GM18511 (cell line): ENCODE measurements around the gene JCAD.
A peak's percentile ranks its signal among the peaks of the same experiment; 100 is the strongest.
"Not testable (repeated sequence)": the region's sequence is repeated elsewhere in the genome, so short reads cannot be mapped to it uniquely, and the experiment has no call there.

Source experiments
- ATAC-seq: cut with Tn5 transposase; IDR thresholded peaks from one replicate; pipeline ENCODE4 v1.9.1; 2021; ENCODE audit warnings: mild to moderate bottlenecking, moderate library complexity; ENCODE audit not compliant: unreplicated experiment

Gene JCAD

DNA sequence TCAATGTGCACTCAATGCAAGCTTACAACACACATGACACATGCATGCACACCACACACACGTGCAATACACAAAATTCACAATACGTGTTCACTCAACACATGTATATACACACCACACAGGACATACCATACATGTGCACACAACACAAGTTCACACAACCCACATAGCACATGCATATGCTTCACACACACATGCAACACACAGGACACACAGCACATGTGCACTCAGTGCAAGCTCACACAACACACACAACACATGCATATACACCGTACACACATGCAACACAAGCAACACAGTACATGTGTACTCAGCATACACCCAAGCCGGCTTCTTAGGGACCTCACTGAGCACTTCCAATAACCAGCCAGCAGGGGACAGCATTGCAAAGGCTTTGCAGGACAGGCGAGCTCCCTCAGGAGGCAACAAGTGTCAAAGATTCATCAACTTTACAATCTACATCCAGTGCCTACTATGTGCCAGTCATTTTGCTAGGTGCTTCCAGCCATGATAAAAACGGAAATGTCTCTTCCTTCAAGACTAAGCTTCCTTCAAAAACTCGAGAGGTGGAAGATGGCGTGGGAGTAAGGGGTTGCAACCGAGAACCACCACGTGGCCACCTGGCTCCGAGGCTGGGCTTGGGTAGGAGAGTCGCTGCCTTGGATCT is 61.1 kb downstream of the JCAD start:
- peak; percentile 81 for ATAC-seq

- ATAC-seq, result no peak
Observed at GRCh38 chr10:29994811-29995210, 64.6 kb downstream of the JCAD start.

DNA sequence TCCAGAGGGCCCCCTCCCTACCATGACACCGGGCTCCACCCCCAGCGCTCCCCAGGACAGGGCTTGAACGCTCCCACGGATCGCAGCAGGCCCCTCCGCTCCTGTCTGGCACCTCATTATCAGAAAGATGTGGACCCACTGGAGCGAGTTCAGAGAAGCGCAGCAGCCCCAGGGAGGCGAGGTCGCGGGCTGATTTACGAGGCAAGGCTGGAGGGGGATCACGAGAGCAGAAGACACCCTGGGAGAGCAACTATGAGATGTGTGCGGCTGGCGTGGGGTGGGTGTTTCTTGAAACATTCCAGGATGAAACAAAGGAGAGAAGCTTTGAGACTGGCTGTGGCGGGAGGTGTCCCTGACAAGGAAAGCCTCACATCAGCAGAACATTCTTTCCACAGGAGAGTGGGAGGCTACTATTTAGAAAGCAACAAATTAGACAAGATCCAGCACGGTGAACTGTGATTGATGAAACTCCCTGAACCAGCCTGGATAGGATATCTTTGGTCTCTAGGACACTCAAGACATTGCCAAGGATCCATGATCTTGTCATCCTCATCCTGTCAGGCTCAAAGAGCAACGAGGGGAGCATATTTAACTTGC is 66.0 kb downstream of the JCAD start:
- ATAC-seq, result no peak

DNA sequence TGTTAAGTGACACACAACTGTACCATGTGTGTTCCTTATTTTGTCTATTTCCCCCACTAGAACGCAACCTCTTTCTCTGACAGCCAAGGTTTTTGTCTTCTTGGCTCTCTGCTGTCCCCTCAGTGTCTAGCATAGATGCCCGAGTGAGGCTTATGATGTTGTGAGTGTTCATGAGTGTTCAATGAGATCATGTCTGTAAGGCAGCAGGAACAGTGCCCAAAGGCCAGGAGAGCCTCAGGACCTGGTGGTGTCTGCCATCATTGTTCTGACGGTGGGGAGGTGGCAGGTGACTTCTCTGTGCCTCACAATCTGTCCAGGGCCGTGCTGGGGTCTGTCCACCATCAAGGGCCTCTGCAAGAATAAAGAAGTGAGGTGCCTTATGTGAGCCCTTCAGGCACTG is 66.5 kb downstream of the JCAD start:
- no peak for ATAC-seq

DNA sequence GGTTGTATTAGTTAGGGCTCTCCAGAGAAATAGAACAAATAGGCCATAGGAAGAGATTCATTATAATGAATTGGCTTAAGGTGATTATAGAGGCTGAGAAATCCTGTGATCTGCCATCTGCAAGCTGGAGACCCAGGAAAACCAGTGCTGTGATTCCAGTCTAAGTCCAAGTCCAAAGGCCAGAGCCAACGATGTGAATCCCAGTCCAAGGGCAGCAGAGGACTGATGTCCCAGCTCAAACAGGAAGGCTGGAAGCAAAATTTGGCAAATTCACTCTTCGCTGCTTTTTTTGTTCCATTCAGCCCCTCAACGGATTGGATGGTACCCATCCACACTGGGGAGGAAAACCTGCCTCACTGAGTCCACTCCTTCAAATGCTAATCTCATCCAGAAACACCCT is 68.0 kb downstream of the JCAD start:
- no peak for ATAC-seq

GRCh38 chr10:29987471-29987870 is 71.9 kb downstream of the JCAD start:
- ATAC-seq, result no peak

DNA sequence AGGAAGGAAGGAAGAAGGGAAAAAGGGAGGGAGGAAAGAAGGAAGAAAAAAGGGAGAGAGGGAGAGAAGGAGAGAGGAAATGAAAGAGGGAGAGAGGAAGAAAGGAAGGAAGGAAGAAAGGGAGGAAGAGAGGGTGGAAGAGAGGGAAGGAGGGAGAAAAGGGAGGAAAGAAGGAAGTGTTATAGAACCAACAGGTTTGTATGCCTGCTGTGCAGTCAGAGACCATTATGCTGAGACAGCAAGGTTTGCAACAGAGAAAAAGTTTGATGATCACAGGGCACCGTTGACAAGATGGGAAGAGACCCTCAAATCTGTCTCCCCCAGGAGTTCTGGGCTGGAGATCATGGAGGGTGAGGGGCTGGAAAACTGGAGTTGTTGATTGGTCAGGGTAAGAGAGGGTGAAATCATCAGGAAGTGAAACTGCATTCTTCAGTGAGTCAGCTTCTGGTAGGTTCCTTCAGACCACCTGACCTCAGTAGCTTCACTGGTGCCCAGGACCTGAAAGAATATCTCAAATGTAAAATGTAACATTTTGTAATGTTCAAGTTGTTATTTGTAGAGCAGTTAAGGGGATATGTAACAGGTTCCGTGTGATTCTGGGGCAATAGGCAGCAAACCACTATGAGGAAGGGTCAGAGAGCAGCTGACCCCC is 76.3 kb downstream of the JCAD start:
- no peak for ATAC-seq

GRCh38 chr10:29981510-29981909 is 77.9 kb downstream of the JCAD start:
- no peak for ATAC-seq

- no peak for ATAC-seq
Observed at GRCh38 chr10:29980084-29980483, 79.3 kb downstream of the JCAD start.

- not testable (repeated sequence) for ATAC-seq
Observed at GRCh38 chr10:29979421-29979779, 80.0 kb downstream of the JCAD start.

DNA sequence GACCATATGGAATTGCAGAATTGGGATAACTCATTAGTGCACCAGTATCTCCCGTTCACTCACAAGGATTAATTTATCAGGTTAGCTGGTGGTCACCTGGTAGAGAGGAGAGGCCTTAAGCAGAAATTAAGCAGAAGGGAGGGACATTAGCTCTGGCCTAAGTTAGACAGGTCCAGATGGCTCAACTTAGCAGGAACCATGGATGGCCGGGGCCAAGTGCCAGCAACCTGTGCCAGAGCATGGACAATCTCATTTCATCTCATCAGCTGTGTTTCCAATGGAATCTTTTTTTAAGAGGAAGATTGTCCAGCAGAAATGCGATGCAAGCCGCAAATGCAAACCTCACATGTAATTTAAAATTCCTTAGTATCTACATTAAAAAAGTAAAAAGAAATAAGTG is 82.2 kb downstream of the JCAD start:
- no peak for ATAC-seq

GRCh38 chr10:29976134-29976533 is 83.3 kb downstream of the JCAD start:
- ATAC-seq, result no peak

GRCh38 chr10:29974773-29975172 is 84.6 kb downstream of the JCAD start:
- no peak for ATAC-seq

- no peak for ATAC-seq
Observed at GRCh38 chr10:29973921-29974320, 85.5 kb downstream of the JCAD start.

DNA sequence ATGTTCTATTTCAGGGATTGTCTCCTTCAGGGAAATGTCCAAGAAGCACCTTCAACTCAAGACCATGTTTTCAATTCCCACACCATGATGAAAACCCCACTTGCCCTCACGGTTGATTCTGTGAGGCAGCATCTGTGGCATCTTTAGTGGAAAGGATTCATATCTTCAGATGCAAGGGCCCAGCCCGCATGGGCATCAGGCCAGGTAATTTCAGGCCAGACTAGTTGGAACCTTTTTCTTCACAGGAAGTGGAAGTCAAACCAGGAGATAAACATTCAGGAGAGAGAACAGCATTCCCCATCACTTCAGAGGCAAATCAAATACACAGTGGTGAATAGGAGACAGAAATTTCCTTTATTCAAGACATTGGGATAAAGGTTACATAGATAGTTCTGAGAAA is 88.8 kb downstream of the JCAD start:
- no peak for ATAC-seq

DNA sequence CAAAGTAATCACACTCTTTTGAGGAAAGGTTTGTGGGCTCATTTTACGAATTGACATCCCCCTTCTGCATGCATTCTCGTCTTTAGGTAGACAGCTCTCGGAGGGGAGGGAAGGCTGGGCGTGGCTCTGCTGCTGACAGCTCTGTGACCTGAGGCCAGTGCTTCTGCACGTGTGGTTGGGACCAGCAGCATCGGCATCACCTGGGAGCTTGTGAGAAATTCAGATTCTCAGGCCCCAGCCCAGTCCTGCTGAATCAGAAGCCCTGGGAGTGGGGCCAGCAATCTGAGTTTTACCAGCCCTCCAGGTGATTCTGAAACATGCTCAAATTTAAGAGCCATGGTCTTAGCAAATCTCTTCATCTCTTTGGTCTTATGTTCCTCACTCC is 89.4 kb downstream of the JCAD start:
- no peak for ATAC-seq

DNA sequence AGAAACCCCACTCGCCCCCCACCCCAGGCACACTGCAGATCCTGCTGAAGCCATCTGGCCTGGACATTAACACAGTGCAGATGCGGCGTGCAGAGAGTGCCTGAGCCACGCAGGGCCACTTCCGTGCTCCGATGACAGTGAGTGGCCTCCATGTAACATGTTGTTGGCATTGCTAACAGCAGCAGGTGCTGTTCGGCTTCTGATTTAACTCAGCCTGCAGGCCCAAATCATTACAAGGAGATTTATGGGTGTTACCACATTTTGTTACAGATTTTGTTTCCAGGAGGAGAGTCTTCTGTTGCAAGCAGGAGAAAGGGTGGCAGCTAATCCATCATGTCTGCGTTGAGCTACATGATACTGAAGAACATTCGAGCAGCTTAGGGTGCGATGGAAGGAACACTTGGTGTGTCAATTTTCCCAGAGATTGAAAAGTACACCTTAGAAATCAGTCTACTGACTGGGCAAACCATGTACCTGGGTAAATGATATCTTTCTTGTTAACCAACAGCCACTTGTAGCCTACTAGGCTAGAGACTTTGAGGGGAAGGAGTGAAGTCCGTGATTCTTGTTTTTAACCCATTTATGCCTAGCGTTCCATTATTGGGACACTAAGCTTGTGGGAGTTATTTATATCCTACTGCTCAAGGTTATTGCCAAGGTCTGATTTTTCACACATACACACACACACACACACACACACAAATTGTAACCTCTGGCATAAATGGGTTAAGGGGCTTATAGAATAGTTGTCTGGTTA is 90.0 kb downstream of the JCAD start:
- no peak for ATAC-seq

DNA sequence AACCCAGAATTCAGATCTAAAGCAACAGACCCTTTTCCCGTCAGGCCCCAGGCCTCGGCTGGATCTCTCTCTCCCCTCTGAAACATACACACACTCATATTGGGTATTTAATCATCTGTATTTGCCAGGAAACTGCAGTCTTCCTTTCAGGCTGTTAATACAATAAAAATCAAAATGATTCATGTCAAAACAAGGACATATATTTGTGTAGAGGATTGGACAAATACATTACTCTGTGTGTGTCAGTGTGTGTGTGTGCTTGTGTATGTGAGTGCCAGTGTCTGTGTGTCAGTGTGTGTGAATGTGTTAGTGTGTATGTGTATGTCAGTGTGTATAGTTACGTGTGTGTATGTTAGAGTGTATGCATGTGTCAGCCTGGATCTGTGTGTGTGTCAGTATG is 90.8 kb downstream of the JCAD start:
- no peak for ATAC-seq

DNA sequence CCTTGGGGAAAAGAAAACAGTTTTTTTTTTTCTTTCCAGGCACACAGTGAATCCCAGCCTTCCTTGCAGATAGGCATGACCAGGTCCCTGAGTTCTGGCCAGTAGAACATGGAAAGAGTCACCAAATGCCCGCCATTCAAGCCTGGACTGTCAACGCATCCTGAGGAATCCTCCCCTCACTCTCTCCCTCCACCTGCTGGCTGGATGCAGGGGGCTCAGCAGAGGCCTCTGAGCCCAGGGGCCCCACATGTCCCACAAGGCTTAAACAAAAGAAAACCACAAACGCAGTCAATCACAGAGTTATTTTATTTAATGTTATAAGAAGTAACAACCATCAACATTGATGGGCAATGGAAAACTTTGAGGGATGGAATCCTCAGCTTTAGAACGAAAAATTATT is 93.1 kb downstream of the JCAD start:
- ATAC-seq, result no peak
